SK-N-SH treated with all-trans-retinoic acid at 6 μM for 48 hours (cell line): Measurements from ENCODE around the gene SPSB2.

Experiments
- ARNTL ChIP-seq: fragments of 450-650 bp; formaldehyde crosslinking; IDR thresholded peaks from 2 replicates; pipeline ENCODE4 v1.5.0; 2020; ENCODE audit warnings: low read depth, mild to moderate bottlenecking, moderate library complexity, borderline replicate concordance
- BACH2 ChIP-seq: fragments of 250-450 bp; sonication (Bioruptor Pico); IDR thresholded peaks from 2 replicates; pipeline ENCODE4 v1.9.0; 2021; ENCODE audit warnings: mild to moderate bottlenecking, borderline replicate concordance
- CSDC2 ChIP-seq: fragments of 250-450 bp; sonication (Bioruptor Pico); IDR thresholded peaks from 2 replicates; pipeline ENCODE4 v1.5.0; 2020; ENCODE audit warnings: mild to moderate bottlenecking, moderate library complexity
- CSRNP3 ChIP-seq: fragments of 250-450 bp; sonication (Bioruptor Pico); IDR thresholded peaks from 2 replicates; pipeline ENCODE4 v1.5.1; 2021; ENCODE audit warnings: mild to moderate bottlenecking, moderate library complexity
- GLIS3 ChIP-seq: fragments of 250-450 bp; sonication (Bioruptor Pico); IDR thresholded peaks from 2 replicates; pipeline ENCODE4 v1.5.0; 2020; ENCODE audit warnings: mild to moderate bottlenecking, moderate library complexity
- PPARA ChIP-seq: fragments of 250-450 bp; sonication (Bioruptor Pico); IDR thresholded peaks from 2 replicates; pipeline ENCODE4 v1.5.0; 2020; ENCODE audit warnings: mild to moderate bottlenecking, borderline replicate concordance
- RARB ChIP-seq: fragments of 250-450 bp; sonication (Bioruptor Pico); IDR thresholded peaks from 2 replicates; pipeline ENCODE4 v1.8.0; 2021; ENCODE audit warnings: mild to moderate bottlenecking, moderate library complexity
- TCF4 ChIP-seq: fragments of 250-450 bp; sonication (Bioruptor Pico); IDR thresholded peaks from 2 replicates; pipeline ENCODE4 v1.8.0; 2021; ENCODE audit warnings: mild to moderate bottlenecking, moderate library complexity, borderline replicate concordance
- ZNF565 ChIP-seq: fragments of 450-650 bp; formaldehyde crosslinking; conservative IDR thresholded peaks from 2 replicates; pipeline ENCODE4 v1.5.0; 2020; ENCODE audit warnings: low read depth, mild to moderate bottlenecking, moderate library complexity
- TF ChIP-seq, protein P1 (sequence below): fragments of 250-450 bp; sonication (Bioruptor Pico); IDR thresholded peaks from 2 replicates; pipeline ENCODE4 v1.8.0; 2020; ENCODE audit warnings: mild to moderate bottlenecking, moderate library complexity, borderline replicate concordance

GRCh38 chr12:6840330-6840729, 32.8 kb downstream of the SPSB2 start:
- no peak for TF ChIP-seq RARB (CRISPR knock-in tag)
- no peak for TF ChIP-seq GLIS3
- no peak for TF ChIP-seq ARNTL (CRISPR knock-in tag)
- no peak for TF ChIP-seq ZNF565
- no peak for TF ChIP-seq CSDC2 (CRISPR knock-in tag)
- no peak for TF ChIP-seq TCF4 (CRISPR knock-in tag)
- TF ChIP-seq, protein P1, sequence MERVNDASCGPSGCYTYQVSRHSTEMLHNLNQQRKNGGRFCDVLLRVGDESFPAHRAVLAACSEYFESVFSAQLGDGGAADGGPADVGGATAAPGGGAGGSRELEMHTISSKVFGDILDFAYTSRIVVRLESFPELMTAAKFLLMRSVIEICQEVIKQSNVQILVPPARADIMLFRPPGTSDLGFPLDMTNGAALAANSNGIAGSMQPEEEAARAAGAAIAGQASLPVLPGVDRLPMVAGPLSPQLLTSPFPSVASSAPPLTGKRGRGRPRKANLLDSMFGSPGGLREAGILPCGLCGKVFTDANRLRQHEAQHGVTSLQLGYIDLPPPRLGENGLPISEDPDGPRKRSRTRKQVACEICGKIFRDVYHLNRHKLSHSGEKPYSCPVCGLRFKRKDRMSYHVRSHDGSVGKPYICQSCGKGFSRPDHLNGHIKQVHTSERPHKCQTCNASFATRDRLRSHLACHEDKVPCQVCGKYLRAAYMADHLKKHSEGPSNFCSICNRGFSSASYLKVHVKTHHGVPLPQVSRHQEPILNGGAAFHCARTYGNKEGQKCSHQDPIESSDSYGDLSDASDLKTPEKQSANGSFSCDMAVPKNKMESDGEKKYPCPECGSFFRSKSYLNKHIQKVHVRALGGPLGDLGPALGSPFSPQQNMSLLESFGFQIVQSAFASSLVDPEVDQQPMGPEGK (CRISPR knock-in tag) = no peak
- TF ChIP-seq BACH2 (CRISPR knock-in tag) = no peak
- TF ChIP-seq PPARA = no peak
- no peak for TF ChIP-seq CSRNP3 (CRISPR knock-in tag)
